Airway epithelial cell (primary cell): ENCODE measurements around the gene FBXO10. TPM values are rescaled to one million over a fixed set of nuclear protein-coding genes. Genes with fewer than 3 reads are reported as not detected.

Experiments
- total RNA-seq: library from RNA; depleted of rRNA; stranded (reverse); fragments of >200 nt; gene quantifications from 2 replicates; pipeline ENCODE4 v1.2.3, GENCODE V29; 2015

FBXO10 gene, protein sequence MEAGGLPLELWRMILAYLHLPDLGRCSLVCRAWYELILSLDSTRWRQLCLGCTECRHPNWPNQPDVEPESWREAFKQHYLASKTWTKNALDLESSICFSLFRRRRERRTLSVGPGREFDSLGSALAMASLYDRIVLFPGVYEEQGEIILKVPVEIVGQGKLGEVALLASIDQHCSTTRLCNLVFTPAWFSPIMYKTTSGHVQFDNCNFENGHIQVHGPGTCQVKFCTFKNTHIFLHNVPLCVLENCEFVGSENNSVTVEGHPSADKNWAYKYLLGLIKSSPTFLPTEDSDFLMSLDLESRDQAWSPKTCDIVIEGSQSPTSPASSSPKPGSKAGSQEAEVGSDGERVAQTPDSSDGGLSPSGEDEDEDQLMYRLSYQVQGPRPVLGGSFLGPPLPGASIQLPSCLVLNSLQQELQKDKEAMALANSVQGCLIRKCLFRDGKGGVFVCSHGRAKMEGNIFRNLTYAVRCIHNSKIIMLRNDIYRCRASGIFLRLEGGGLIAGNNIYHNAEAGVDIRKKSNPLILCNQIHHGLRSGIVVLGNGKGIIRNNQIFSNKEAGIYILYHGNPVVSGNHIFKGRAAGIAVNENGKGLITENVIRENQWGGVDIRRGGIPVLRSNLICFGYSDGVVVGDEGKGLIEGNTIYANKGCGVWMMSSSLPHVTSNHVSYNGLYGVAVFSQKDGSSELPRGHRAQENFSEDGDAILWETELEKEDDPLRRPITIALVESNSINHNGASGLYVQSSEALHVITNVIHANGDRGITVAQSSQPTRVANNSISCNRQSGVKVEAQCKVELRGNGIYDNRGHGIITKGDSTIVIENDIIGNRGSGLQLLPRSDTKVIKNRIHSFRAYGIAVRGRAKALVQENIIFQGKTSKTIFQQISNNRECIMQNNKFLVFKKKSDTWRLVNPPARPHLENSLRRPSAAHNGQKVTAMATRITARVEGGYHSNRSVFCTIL
- 1.7 and 2.9 TPM in 2 replicates for total RNA-seq

DNA sequence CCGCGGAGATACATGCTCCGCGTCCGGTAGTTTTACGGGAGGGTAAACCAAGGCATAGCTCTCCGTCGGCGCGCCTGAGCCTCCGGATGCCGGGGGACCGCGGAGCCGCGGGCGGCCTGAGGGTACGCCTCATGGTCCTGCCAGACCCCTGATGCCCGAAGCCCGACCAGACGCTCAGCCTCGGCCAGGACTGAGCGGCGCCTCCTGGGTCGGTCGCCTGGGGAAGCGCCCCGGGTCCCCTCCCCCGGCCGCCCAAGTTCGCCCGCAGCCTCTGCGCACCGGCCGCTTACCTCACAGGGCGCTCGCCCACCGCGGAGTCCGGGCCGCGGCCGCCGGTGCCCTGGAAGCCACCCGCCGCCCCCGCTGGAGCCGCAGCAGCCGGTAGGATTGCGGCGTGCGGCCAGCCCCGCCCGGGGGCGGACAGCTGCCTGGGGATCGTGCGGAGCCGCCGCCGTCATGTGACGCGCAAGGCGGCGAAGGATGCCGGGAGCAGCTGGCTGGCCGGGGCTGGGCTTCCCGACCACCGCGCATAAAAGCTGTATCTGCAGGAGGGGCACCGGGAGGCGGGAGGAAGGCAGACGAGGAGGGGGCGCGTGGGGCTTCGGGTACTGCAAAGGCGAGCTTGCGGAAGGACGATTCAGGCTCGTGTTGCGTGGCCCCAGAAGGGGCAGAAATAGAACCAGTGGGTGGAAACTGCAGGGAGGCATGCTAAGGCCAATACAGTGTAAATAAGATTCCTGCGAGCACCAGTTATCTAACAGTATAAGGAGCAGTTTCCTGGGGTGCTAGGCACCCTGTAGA is at the start of gene FBXO10:
Gene FBXO10, minus strand, starts transcription at position 460 of the 801 bp plus-strand sequence. CDS start 34,612 bp downstream, outside the sequence.

DNA sequence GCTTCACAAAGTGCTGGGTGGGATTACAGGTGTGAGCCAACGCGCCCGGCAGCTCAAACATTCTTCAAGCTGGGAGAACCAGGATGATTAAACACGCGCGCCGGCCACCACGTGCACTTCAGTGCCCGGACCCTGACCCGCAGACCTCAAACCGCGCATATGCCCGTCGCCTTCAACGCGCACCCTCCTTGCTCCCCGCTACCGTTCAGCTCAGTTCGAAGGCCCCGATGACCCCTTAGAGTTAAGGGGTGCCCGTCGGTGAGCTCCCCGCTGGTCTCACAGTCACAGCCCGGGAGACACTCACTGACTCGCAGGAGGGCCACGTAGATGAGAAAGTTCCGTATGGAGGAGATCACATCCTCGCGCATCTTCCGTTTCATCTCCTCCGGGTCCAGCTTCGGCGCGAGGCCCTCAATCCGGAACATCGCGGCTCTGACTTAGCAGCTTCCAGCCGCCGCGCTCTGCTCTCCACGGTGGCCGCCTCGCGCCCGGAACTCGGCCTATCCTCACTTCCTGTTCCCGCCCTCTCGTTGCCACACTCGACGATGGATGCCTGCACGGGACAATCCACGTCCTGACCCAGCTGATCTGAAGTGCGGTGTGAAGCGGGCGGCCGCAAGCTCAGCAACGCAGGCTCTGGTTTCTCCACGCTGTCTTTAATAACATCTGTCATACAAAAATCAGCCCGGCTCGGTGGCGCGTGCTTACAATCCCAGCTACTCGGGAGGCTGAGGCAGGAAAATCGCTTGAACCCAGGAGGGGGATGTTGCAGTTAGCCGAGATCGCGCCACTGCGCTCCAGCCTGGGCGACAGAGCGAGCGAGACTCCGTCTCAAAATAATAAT is 16.1 kb upstream of the FBXO10 start, which contains the start of gene TOMM5:
Gene TOMM5, minus strand, starts transcription at position 490 of the 844 bp plus-strand sequence. Its CDS starts 65 bp downstream, at position 425.

DNA sequence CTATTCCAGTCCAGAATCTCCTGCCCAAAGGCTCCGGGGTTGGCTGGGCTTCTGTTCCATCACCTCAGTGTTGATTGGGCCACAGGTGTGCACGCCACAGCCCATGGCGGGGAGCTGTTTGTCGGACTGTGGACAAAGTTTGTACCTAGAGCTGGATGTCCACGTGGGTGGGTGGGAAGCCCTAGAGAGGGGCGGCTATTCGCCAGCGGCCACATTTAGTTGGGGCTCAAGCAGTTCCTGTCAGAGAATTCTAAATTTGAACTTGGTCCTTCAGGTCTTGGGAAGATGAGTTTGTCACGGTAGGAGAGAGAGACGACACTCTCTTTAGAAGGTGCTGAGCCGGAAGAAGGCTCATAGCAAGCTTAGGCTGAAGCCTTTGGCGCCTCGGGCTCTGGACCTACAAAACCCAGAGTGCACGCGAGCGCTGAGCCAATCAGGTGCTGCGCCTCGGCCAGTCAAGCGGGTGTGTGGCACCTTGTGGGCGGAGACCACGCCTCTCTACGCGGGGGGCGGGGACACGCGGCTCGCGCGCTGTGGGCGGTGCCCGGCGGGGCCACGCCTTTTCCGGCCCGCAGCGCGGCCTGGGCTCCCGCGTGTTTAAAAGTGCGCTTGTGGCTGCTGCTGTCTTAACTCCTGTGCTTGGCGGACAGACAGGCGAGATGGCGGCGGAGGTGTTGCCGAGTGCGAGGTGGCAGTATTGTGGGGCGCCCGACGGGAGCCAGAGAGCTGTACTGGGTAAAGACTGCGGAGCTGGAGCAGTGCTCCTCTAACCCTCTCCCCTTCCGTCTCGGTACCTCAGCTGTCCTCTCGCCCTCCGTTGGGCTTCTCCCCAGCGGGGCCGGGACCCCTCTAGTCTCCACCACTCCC is 90.6 kb downstream of the FBXO10 start, which contains the start of gene POLR1E:
Gene POLR1E, plus strand, starts transcription at position 560 of the 867 bp plus-strand sequence. Its CDS starts 100 bp downstream, at position 660.

DNA sequence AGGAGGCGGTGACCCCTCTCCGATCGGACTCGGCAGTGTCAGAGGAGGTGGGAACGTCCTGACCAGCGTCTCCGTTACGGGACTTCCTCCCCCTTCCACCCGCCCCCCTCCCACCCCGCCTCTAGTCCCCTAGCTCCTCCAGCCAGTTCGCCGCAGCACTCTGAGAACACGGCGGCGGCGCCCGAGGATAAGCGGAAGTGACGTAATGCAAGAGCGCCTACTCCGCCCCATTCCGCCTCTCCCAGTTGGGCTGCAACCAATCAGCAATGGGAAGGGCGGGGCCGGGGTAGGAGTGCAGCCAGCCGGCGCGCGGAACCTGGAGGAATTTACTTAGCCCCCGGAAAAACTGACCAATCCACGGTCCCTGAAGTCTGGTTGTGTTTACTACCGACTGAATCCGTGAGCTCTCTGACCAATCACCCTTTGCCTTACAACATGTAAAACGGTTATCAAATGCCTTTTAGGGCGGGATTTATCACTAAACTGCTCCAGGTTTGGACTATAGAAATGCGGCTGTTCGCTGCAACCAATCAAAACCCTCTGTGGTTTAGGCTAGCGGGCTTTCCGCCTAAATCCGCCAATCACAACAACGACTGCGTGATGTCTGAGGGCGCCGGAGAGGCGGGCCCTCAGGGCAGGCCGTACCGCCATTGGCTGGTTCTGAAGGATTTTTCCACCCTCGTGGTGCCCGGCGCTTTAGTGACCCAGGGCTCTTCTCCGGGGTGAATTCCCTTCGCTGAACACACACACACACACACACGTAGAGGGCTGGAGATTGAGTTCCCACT is 110.7 kb downstream of the FBXO10 start, which contains the start of gene ZBTB5:
Gene ZBTB5, minus strand, starts transcription at position 202 of the 788 bp plus-strand sequence. CDS start 22,899 bp downstream, outside the sequence.

Other genes starting within 250 kb of the FBXO10 start
- 113 and 146 TPM in 2 replicates for gene GRHPR, start 153.7 kb downstream of the FBXO10 start, total RNA-seq
- 9.5 and 9.7 TPM in 2 replicates for gene ZBTB5, start 110.9 kb downstream of the FBXO10 start, total RNA-seq
- gene POLR1E, start 90.4 kb downstream of the FBXO10 start, total RNA-seq = 25.2 and 35.8 TPM in 2 replicates
- 195 and 203 TPM in 2 replicates for gene TOMM5, start 16.2 kb upstream of the FBXO10 start, total RNA-seq
- under 0.01 TPM in 1 of 2 replicates, not detected in the other for gene FRMPD1, start 74.6 kb upstream of the FBXO10 start, total RNA-seq
- gene TRMT10B, start 177.4 kb upstream of the FBXO10 start, total RNA-seq = 1.6 and 2.5 TPM in 2 replicates
- gene EXOSC3, start 208.7 kb upstream of the FBXO10 start, total RNA-seq = 41.7 and 47.1 TPM in 2 replicates
- 11.0 and 14.4 TPM in 2 replicates for gene DCAF10, start 224.4 kb upstream of the FBXO10 start, total RNA-seq